Breast epithelium (tissue), 3 donors: ENCODE data around the gene PRPH.

Experiments
- CTCF ChIP-seq, 3 donors: fragments of 450-650 bp; IDR thresholded peaks; one replicate each; pipeline ENCODE4 v1.5.1; 2016 to 2017; ENCODE audit warnings: antibody characterized with exemption in 3 of 3, mild to moderate bottlenecking in 3 of 3, moderate library complexity in 3 of 3
- POLR2A ChIP-seq: fragments of 450-650 bp; IDR thresholded peaks from one replicate; pipeline ENCODE4 v1.6.1; 2016; ENCODE audit warnings: antibody characterized with exemption, mild to moderate bottlenecking, moderate library complexity
- POLR2AphosphoS5 ChIP-seq, 3 donors: sonication (generic); formaldehyde crosslinking; IDR thresholded peaks; one replicate each; pipeline ENCODE4 v1.6.1; 2017; ENCODE audit warnings: antibody characterized with exemption in 3 of 3

DNA sequence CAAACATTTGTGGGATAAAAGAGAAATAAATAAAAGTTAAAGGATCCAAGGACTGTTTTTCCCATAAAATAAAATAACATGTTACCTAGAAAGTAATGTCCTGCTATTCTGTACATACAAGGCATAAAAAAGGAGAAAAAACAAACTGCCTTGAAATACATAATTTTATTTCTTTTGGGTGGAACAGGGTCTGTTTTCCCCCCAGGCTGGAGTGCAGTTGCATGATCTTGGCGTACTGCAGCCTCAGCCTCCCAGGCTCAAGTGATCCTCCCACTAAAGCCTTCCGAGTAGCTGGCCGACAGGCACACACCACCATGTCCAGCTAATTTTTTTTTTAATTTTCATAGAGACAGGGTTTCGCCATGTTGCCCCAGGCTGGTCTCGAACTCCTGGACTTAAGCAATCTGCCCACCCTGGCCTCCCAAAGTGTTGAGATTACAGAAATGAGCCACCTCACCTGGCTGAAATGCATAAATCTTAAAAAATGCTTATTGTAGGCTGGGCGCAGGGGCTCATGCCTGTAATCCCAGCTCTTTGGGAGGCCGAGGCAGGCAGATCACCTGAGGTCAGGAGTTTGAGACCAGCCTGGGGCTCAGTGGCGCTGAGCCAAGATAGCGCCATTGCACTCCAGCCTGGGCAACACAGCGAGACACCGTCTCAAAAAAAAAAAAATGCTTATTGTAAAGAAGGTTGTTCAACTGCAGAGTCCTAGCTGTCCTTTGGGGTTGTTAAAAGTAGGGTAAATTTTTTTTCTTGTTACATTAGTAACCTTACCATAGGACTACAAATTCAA is 34.2 kb upstream of the PRPH start:
- TF ChIP-seq CTCF (IDR thresholded peaks at IDR 0.05) (no peak), POLR2A (no peak), POLR2AphosphoS5 (IDR thresholded peaks at IDR 0.05) (no peak)
